Fibroblast of peridontal ligament (primary cell): ENCODE data around the gene DBR1.

Experiments used
- DNase-seq: peaks from one replicate; pipeline ENCODE4 v3.0.0-alpha.2; 2010; ENCODE audit errors: extremely low read depth

DBR1 gene

GRCh38 chr3:138124188-138124587, 50.5 kb downstream of the DBR1 start:
- DNase-seq, result no peak

GRCh38 chr3:138119423-138119766, 55.3 kb downstream of the DBR1 start:
- DNase-seq, result no peak

- DNase-seq, result peak; percentile 75
Observed at GRCh38 chr3:138118612-138119422, 55.9 kb downstream of the DBR1 start.

GRCh38 chr3:138114988-138115971, 59.4 kb downstream of the DBR1 start, which contains the start of gene DZIP1L:
Gene DZIP1L, minus strand, starts transcription at chr3:138115608. Its CDS starts 11,637 bp downstream, at chr3:138103971.
- peak; percentile 61 for DNase-seq

GRCh38 chr3:138114431-138114918, 60.2 kb downstream of the DBR1 start:
- DNase-seq, result peak; percentile 38

- no peak for DNase-seq
Observed at GRCh38 chr3:138113326-138113725, 61.4 kb downstream of the DBR1 start.

GRCh38 chr3:138112362-138112761, 62.4 kb downstream of the DBR1 start:
- DNase-seq, result no peak
